ENCODE results near the gene MTRF1L.

Gene MTRF1L

DNA sequence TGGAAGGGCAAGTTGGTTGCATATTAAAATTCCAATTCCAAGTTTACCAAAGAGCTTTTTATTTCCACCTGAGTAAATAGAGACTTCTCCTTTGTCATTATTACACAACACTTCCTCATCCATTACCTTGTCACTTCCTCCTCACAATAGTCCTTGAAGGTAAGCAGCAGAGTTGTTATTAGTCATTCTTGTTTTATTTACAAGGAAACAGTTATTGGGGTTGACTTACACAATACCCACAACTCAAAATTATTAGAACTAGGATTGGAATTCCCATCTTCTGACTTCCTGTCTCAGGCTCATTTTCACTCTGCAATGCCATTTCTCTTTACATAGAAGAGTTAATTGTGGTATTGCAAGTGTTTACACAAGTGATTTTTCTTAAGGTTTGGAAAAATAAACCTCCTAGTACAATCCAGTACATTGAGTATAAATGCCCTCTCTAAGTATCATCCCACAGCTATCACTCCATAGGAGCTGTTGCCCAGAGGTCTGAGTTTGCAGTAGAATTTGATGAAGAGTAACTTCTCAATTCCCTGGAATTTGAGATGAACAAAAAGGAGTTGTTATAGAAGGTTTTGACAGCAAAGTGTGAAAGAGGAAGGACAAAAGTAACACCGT, 28.9 kb upstream of the MTRF1L start:
- H3K9me3 Mint-ChIP-seq: no peaks in the 10 kb centered on the region
- H3K27ac Mint-ChIP-seq: no peak overlapping the region
- TF ChIP-seq, protein P1, sequence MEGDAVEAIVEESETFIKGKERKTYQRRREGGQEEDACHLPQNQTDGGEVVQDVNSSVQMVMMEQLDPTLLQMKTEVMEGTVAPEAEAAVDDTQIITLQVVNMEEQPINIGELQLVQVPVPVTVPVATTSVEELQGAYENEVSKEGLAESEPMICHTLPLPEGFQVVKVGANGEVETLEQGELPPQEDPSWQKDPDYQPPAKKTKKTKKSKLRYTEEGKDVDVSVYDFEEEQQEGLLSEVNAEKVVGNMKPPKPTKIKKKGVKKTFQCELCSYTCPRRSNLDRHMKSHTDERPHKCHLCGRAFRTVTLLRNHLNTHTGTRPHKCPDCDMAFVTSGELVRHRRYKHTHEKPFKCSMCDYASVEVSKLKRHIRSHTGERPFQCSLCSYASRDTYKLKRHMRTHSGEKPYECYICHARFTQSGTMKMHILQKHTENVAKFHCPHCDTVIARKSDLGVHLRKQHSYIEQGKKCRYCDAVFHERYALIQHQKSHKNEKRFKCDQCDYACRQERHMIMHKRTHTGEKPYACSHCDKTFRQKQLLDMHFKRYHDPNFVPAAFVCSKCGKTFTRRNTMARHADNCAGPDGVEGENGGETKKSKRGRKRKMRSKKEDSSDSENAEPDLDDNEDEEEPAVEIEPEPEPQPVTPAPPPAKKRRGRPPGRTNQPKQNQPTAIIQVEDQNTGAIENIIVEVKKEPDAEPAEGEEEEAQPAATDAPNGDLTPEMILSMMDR (IDR thresholded peaks at IDR 0.05): no peak
- H3K36me3 Mint-ChIP-seq (ENCODE audit: low read depth): no peaks in the 10 kb centered on the region
- DNase-seq: no peak
- no peak overlapping the region for H3K4me3 Mint-ChIP-seq
- peaks cover 18% of the 10 kb centered on the region for H3K4me1 Mint-ChIP-seq
- H3K27me3 Mint-ChIP-seq (ENCODE audit: low read depth, poor library complexity): peaks cover 4% of the 10 kb centered on the region

DNA sequence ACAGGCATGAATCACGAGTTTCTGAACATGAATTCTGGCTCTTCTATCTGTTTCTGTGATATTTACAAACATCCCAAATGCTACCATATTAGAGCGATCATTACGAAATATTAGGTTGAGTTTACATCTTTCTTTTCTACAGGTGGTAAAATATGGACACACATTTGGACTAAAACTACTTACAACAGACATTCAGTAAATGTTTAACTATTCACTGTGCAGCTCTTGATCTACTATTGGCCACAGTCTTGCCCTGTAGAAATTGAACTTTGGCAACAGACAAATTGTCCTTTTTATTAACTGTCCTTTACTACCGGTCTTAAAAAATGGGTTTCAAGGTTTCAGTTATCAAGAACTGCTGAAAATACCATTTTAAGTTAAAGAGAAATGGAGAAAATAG, 26.5 kb upstream of the MTRF1L start:
- H3K9me3 Mint-ChIP-seq: no peaks in the 10 kb centered on the region
- H3K27me3 Mint-ChIP-seq (ENCODE audit: low read depth, poor library complexity): no peaks in the 10 kb centered on the region
- H3K36me3 Mint-ChIP-seq (ENCODE audit: low read depth): no peaks in the 10 kb centered on the region

DNA sequence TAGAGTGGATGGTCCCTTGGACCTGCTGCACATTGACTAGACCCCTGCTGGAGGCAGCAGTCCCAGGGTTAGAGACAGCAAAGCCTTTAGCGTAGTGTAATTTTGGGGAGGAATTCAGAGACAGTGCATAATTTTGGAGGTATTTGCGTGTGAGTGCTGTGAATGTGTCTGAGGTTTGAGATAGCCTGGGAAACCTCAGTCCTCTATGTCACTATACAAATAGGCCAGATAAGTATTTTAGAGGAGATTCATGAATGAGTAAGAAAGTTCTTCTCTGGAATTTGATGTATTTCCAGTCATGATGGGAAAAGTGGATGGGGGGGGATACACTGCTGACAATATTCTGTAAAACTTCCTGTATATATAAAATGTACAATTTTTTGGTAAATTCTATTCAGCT, 25.8 kb upstream of the MTRF1L start:
- Mint-ChIP-seq H3K4me3 (no peak overlapping the region), H3K4me1 (peaks cover 25% of the 10 kb centered on the region), H3K36me3 (ENCODE audit: low read depth) (no peaks in the 10 kb centered on the region), H3K9me3 (no peaks in the 10 kb centered on the region), H3K27ac (no peak overlapping the region), H3K27me3 (ENCODE audit: low read depth, poor library complexity) (no peaks in the 10 kb centered on the region)
- DNase-seq: no peak
- TF ChIP-seq, protein P1 (IDR thresholded peaks at IDR 0.05): no peak

More for the DNA sequence above, 26.5 kb upstream of the MTRF1L start:
- no peak for DNase-seq
- Mint-ChIP-seq H3K27ac (no peak overlapping the region), H3K4me3 (no peak overlapping the region), H3K4me1 (peaks cover 25% of the 10 kb centered on the region)
- TF ChIP-seq, protein P1 (IDR thresholded peaks at IDR 0.05): no peak

DNA sequence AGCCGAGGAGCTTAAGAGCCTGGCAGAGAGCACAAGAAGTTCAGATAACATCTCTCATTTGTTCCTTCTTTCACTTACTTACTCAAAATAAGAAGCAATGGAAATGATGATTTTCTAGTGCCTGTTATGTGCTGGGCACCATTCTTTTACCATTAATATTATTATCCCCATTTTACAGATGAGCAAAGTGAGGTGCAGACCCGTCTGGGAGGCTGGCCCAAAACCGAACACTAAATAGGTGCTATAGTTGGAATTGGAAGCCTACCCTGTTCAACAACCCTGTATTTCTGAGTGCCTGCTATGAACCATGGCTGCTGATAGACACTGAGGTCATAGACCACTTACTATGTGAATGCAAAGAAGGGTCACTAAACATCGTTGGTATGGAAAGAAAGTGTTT, 25.0 kb upstream of the MTRF1L start:
- Mint-ChIP-seq H3K4me1 (peaks cover 25% of the 10 kb centered on the region), H3K4me3 (no peak overlapping the region), H3K36me3 (ENCODE audit: low read depth) (no peaks in the 10 kb centered on the region), H3K27ac (no peak overlapping the region), H3K9me3 (no peaks in the 10 kb centered on the region), H3K27me3 (ENCODE audit: low read depth, poor library complexity) (no peaks in the 10 kb centered on the region)
- DNase-seq: no peak
- TF ChIP-seq, protein P1 (IDR thresholded peaks at IDR 0.05): no peak

DNA sequence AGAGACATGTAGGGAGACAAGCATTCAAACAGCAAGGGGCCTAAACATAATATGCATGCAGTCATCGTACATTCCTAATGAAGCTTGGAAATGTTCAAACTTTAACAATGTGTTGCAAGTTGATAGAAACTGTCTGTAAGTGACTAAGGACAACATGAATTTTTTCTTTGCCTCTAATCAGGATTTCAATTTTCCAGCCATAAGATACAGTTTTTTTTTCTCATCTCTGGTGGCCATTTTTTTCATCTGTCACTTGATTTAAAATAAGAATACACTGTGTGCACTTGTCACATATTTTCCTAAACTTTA, 22.2 kb upstream of the MTRF1L start:
- peaks cover 8% of the 10 kb centered on the region for H3K4me1 Mint-ChIP-seq
- DNase-seq: no peak
- H3K4me3 Mint-ChIP-seq: no peak overlapping the region
- peaks cover under 1% of the 10 kb centered on the region for H3K9me3 Mint-ChIP-seq
- no peak overlapping the region for H3K27ac Mint-ChIP-seq
- H3K27me3 Mint-ChIP-seq (ENCODE audit: low read depth, poor library complexity): no peaks in the 10 kb centered on the region
- no peaks in the 10 kb centered on the region for H3K36me3 Mint-ChIP-seq (ENCODE audit: low read depth)
- TF ChIP-seq, protein P1 (IDR thresholded peaks at IDR 0.05): no peak

DNA sequence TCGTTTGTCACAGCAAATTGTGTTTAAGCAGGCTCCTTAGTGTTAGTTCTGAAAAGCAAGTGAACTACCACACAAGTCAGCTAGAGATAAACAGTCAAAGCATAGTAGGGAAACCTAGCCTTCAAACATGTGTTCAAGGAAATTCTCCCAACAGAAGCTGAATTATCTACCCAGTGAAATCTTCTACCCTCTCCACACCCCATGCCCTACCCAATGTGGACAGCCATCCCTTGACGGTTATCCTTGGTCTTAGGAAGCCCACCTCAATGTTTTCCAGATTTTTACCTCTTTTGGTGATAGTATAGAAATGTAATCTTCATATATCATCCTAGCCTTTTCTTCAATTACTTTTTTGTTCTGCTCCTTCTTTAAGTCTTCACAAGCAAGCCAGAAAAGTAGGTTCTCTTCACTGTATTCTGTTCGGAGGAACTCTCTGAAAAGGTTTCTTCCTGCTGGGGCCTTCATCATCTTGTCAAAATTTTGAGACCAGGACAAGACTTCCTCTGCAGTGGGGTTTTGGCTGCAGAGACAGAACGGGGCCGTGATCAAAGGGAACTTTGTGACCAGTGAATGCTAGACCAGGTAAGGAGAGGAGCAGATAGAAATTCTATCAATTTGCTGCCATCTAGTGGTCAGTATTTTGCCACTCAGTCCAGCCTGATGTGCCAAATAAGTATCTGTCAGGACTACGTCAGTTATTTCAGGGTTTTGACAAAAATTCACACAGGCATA, 21.6 kb upstream of the MTRF1L start:
- DNase-seq: peak; percentile 43
- Mint-ChIP-seq H3K27me3 (ENCODE audit: low read depth, poor library complexity) (no peaks in the 10 kb centered on the region), H3K9me3 (peaks cover 5% of the 10 kb centered on the region), H3K27ac (no peak overlapping the region), H3K36me3 (ENCODE audit: low read depth) (no peaks in the 10 kb centered on the region), H3K4me3 (no peak overlapping the region), H3K4me1 (peaks cover 8% of the 10 kb centered on the region)
- TF ChIP-seq, protein P1 (IDR thresholded peaks at IDR 0.05): peak; percentile 69
